GM21723 (cell line): ENCODE data around the gene PLXNA1.

Source experiments
- ATAC-seq: cut with Tn5 transposase; IDR thresholded peaks from one replicate; pipeline ENCODE4 v1.9.1; 2021; ENCODE audit warnings: mild to moderate bottlenecking, moderate library complexity; ENCODE audit not compliant: unreplicated experiment

Gene PLXNA1

GRCh38 chr3:127032296-127032990 is 49.5 kb downstream of the PLXNA1 start:
- no peak for ATAC-seq
